ENCODE results near the gene BCAR1.
"Not testable (repeated sequence)": the region's sequence is repeated elsewhere in the genome, so short reads cannot be mapped to it uniquely, and the experiment has no call there.

BCAR1 gene

GRCh38 chr16:75222271-75222783 is 29.1 kb downstream of the BCAR1 start:
- TF ChIP-seq CTCF (IDR thresholded peaks at IDR 0.05; ENCODE audit: low read depth, low read length), result no peak
- no peak for DNase-seq (ENCODE audit: extremely low read depth, low read depth)

GRCh38 chr16:75219838-75220237 is 31.6 kb downstream of the BCAR1 start:
- no peak for TF ChIP-seq CTCF (IDR thresholded peaks at IDR 0.05; ENCODE audit: low read depth, low read length)
- DNase-seq (ENCODE audit: extremely low read depth, low read depth), result no peak

GRCh38 chr16:75219088-75219487 is 32.3 kb downstream of the BCAR1 start:
- no peak for TF ChIP-seq CTCF (IDR thresholded peaks at IDR 0.05; ENCODE audit: low read depth, low read length)
- DNase-seq (ENCODE audit: extremely low read depth, low read depth), result no peak

- no peak for TF ChIP-seq CTCF (IDR thresholded peaks at IDR 0.05; ENCODE audit: low read depth, low read length)
- no peak for DNase-seq (ENCODE audit: extremely low read depth, low read depth)
Observed at GRCh38 chr16:75218256-75219076, 33.0 kb downstream of the BCAR1 start, which contains the start of gene CTRB1. TSS of gene CTRB1 (plus strand) at chr16:75218988. CDS start at chr16:75219008, 20 bp downstream.

GRCh38 chr16:75217389-75217851 is 34.0 kb downstream of the BCAR1 start:
- no peak for DNase-seq (ENCODE audit: extremely low read depth, low read depth)
- TF ChIP-seq CTCF (IDR thresholded peaks at IDR 0.05; ENCODE audit: low read depth, low read length), result no peak

GRCh38 chr16:75216576-75216975 is 34.8 kb downstream of the BCAR1 start:
- no peak for DNase-seq (ENCODE audit: extremely low read depth, low read depth)
- TF ChIP-seq CTCF (IDR thresholded peaks at IDR 0.05; ENCODE audit: low read depth, low read length), result no peak

GRCh38 chr16:75216127-75216526 is 35.3 kb downstream of the BCAR1 start:
- no peak for TF ChIP-seq CTCF (IDR thresholded peaks at IDR 0.05; ENCODE audit: low read depth, low read length)

GRCh38 chr16:75211286-75211685 is 40.1 kb downstream of the BCAR1 start:
- DNase-seq (ENCODE audit: extremely low read depth, low read depth), result not testable (repeated sequence)

More at GRCh38 chr16:75216127-75216526, 35.3 kb downstream of the BCAR1 start:
- no peak for DNase-seq (ENCODE audit: extremely low read depth, low read depth)

Measured in AG09319 (cell line).